GM12878 (cell line): ENCODE measurements around the gene CACNA1A. TPM values are rescaled to one million over a fixed set of nuclear protein-coding genes. Genes with fewer than 3 reads are reported as not detected.

ENCODE experiments used
- ATAC-seq: fragments of 200-7000 bp; cut with Tn5 transposase; 3 replicates; pipeline ENCODE4 v1.9.1; 2020; ENCODE audit warnings: mild to moderate bottlenecking, moderate library complexity
- BruUV-seq: library from RNA; stranded (reverse); fragments of 400-500 nt; replicated peaks from 2 replicates; lab custom pipeline; 2021; lab: Mats Ljungman, UMichigan
- CTCF ChIA-PET: fragments of 300-600 bp; sonication (Branson Sonifier 250); formaldehyde crosslinking; extraction: SDS; loops from one replicate; lab custom pipeline; 2021; ENCODE audit warnings: inconsistent platforms; lab: Yijun Ruan, JAX
- POLR2A ChIA-PET: fragments of 350-600 bp; formaldehyde crosslinking; extraction: SDS; loops from one replicate; lab custom pipeline; 2021; ENCODE audit warnings: inconsistent platforms; lab: Charles Lee
- RAD21 ChIA-PET: fragments of 300-600 bp; sonication (Branson Sonifier 250); formaldehyde crosslinking; loops from one replicate; lab custom pipeline; 2023; ENCODE audit warnings: antibody characterized with exemption; ENCODE audit not compliant: unreplicated experiment; lab: Charles Lee
- SMC1A ChIA-PET: fragments of 300-600 bp; sonication (Branson Sonifier 250); formaldehyde crosslinking; loops from one replicate; lab custom pipeline; 2023; ENCODE audit not compliant: unreplicated experiment, uncharacterized antibody; lab: Charles Lee
- DNase-seq: peaks from one replicate; pipeline ENCODE4 v3.0.0-alpha.2; 2011; ENCODE audit warnings: low read depth, low spot score
- FAIRE-seq: peaks from 3 replicates; lab custom pipeline; 2011; peaks lifted over from hg19 to GRCh38; lab: Jason Lieb, UNC
- H2AFZ ChIP-seq: 2 replicates; pipeline ENCODE4 v1.6.0; 2011; ENCODE audit warnings: low read depth, low read length, control low read depth; ENCODE audit not compliant: control insufficient read depth
- H3K27ac ChIP-seq: 2 replicates; pipeline ENCODE4 v1.5.1; 2011; ENCODE audit warnings: control low read depth; ENCODE audit not compliant: control insufficient read depth, insufficient read depth
- H3K27me3 ChIP-seq, 2 experiments: replicated peaks in 1 of 2; 2 replicates each; pipeline versions ENCODE4 v1.6.0 to v1.6.1; 2011; ENCODE audit warnings: low read length in 1 of 2; ENCODE audit not compliant: control insufficient read depth in 2 of 2, insufficient read depth in 2 of 2
- H3K36me3 ChIP-seq, 2 experiments: 2 replicates each; pipeline ENCODE4 v1.5.1; 2011; ENCODE audit warnings: low read length in 1 of 2; ENCODE audit not compliant: control insufficient read depth in 2 of 2, insufficient read depth in 2 of 2
- H3K4me1 ChIP-seq: 2 replicates; pipeline ENCODE4 v1.6.1; 2011; ENCODE audit warnings: mild to moderate bottlenecking, low read length, moderate library complexity, mixed read lengths; ENCODE audit not compliant: control insufficient read depth, insufficient read depth
- H3K4me2 ChIP-seq: 2 replicates; pipeline ENCODE4 v1.6.0; 2011; ENCODE audit warnings: control low read depth; ENCODE audit not compliant: control insufficient read depth, insufficient read depth
- H3K4me3 ChIP-seq: fragments of 200-600 bp; sonication (generic); 2 replicates; pipeline ENCODE4 v1.5.1; 2016
- H3K79me2 ChIP-seq: 2 replicates; pipeline ENCODE4 v1.6.0; 2011; ENCODE audit warnings: low read length; ENCODE audit not compliant: control insufficient read depth, insufficient read depth
- H3K9ac ChIP-seq: 2 replicates; pipeline ENCODE4 v1.8.0; 2011; ENCODE audit warnings: low read length, control low read depth, mixed read lengths; ENCODE audit not compliant: control insufficient read depth, insufficient read depth
- H3K9me3 ChIP-seq: replicated peaks from 3 replicates; pipeline ENCODE4 v1.5.1; 2011; ENCODE audit warnings: mild to moderate bottlenecking, low read length; ENCODE audit not compliant: control insufficient read depth, insufficient read depth
- H4K20me1 ChIP-seq: 2 replicates; pipeline ENCODE4 v1.6.0; 2011; ENCODE audit not compliant: control insufficient read depth, insufficient read depth
- ASH2L ChIP-seq: fragments of 300-600, 200-600 bp; sonication (generic); IDR thresholded peaks from 2 replicates; pipeline ENCODE4 v1.6.1; 2017; ENCODE audit warnings: low read depth, mild to moderate bottlenecking, borderline replicate concordance
- BHLHE40 ChIP-seq, 2 experiments: fragments of 450-650 bp in 1 of 2; IDR thresholded peaks; 2 replicates each; pipeline ENCODE4 v1.6.1; 2011 to 2017; ENCODE audit warnings: low read depth in 2 of 2, borderline replicate concordance in 1 of 2, improper control_type of control experiment in 1 of 2, low read length in 1 of 2, mild to moderate bottlenecking in 1 of 2
- BRCA1 ChIP-seq: IDR thresholded peaks from 2 replicates; pipeline ENCODE4 v1.6.1; 2011; ENCODE audit warnings: low read depth, low read length, improper control_type of control experiment
- CEBPZ ChIP-seq: fragments of 150-350 bp; IDR thresholded peaks from 2 replicates; pipeline ENCODE4 v1.6.1; 2016; ENCODE audit warnings: low read depth, low read length
- CREM ChIP-seq: IDR thresholded peaks from 2 replicates; pipeline ENCODE4 v1.6.1; 2014; ENCODE audit warnings: antibody characterized with exemption, low read depth
- FOS ChIP-seq: IDR thresholded peaks from 3 replicates; pipeline ENCODE4 v1.6.1; 2011; ENCODE audit warnings: borderline replicate concordance; ENCODE audit not compliant: insufficient read length; ENCODE audit errors: extremely low read depth
- GABPA ChIP-seq: IDR thresholded peaks from 2 replicates; pipeline ENCODE4 v1.6.1; 2014; ENCODE audit warnings: antibody characterized with exemption, low read depth, mild to moderate bottlenecking, inconsistent platforms
- IRF4 ChIP-seq: IDR thresholded peaks from 2 replicates; pipeline ENCODE4 v1.6.1; 2011; ENCODE audit warnings: low read depth, low read length
- JUNB ChIP-seq: IDR thresholded peaks from 2 replicates; pipeline ENCODE4 v1.6.1; 2016; ENCODE audit warnings: antibody characterized with exemption, mild to moderate bottlenecking
- MXI1 ChIP-seq: fragments of 150-350 bp; IDR thresholded peaks from 2 replicates; pipeline ENCODE4 v1.6.1; 2011; ENCODE audit warnings: low read depth, mild to moderate bottlenecking, inconsistent platforms, low read length, improper control_type of control experiment
- RAD21 ChIP-seq: IDR thresholded peaks from 2 replicates; pipeline ENCODE4 v1.6.1; 2011; ENCODE audit warnings: mild to moderate bottlenecking, low read depth, low read length, moderate library complexity; ENCODE audit not compliant: insufficient read depth
- SUZ12 ChIP-seq: fragments of 200-600 bp; sonication (generic); IDR thresholded peaks from one replicate; pipeline ENCODE4 v1.6.1; 2018; ENCODE audit warnings: antibody characterized with exemption, mild to moderate bottlenecking; ENCODE audit not compliant: unreplicated experiment
- ZNF384 ChIP-seq: IDR thresholded peaks from 2 replicates; pipeline ENCODE4 v1.6.1; 2012; ENCODE audit warnings: low read depth, mild to moderate bottlenecking, low read length, improper control_type of control experiment, borderline replicate concordance
- WGBS: methylation state at CpG from one replicate; pipeline ENCODE4 v1.1.6; 2016; ENCODE audit warnings: low lambda C conversion rate; ENCODE audit not compliant: insufficient replicate concordance, insufficient coverage; ENCODE audit errors: missing lambda C conversion rate; 5-methylcytosine and 5-hydroxymethylcytosine counted together
- in situ Hi-C: fragments of 300-500 bp; cut with MboI; formaldehyde crosslinking; loops from 9 replicates; pipeline ENCODE4 v1.14.3; 2018; ENCODE audit warnings: mixed read lengths
- intact Hi-C: fragments of 100-400 bp; cut with micrococcal nuclease; formaldehyde crosslinking; loops from one replicate; pipeline ENCODE4 v1.14.2; 2022; ENCODE audit not compliant: unreplicated experiment
- polyA plus RNA-seq, 11 experiments: library from polyadenylated mRNA; depleted of rRNA in 4 of 11; unstranded in 6 of 11; stranded (reverse) in 5 of 11; fragments of >200 nt; fragmentation: Nextera tagmentation in 4 of 11; fragmentation: Illumina TruSeq in 1 of 11; extraction: Ambion mirVana in 4 of 11; extraction: Trizol in 1 of 11; gene quantifications; 1 replicate in 1 of 11; 2 replicates in 10 of 11; pipeline versions ENCODE4 v1.2.1 to v1.2.3, GENCODE V29; 2011 to 2016; ENCODE audit warnings: inconsistent platforms in 2 of 11, missing spikeins in 2 of 11, low read depth in 1 of 11
- total RNA-seq, 4 experiments: library from RNA; depleted of rRNA in 3 of 4; stranded (reverse); fragments of >200 nt in 3 of 4; fragmentation: Illumina TruSeq in 1 of 4; extraction: Trizol in 1 of 4; gene quantifications; 2 replicates each; pipeline versions ENCODE4 v1.2.1 to v1.2.3, GENCODE V29; 2013 to 2021
- TF ChIP-seq, protein P1 (sequence below): fragments of 450-650 bp; IDR thresholded peaks from 2 replicates; pipeline ENCODE4 v1.6.1; 2018; ENCODE audit warnings: borderline replicate concordance, mild to moderate bottlenecking; ENCODE audit not compliant: partially characterized antibody
- TF ChIP-seq, protein P2 (sequence below), 3 experiments: IDR thresholded peaks in 2 of 3; conservative IDR thresholded peaks in 1 of 3; 2 replicates each; pipeline ENCODE4 v1.5.1; 2011; ENCODE audit warnings: low read depth in 3 of 3, low read length in 3 of 3, mild to moderate bottlenecking in 3 of 3, control low read depth in 2 of 3, moderate library complexity in 2 of 3, inconsistent platforms in 1 of 3, mixed read lengths in 1 of 3; ENCODE audit not compliant: control insufficient read depth in 2 of 3, insufficient read depth in 1 of 3; ENCODE audit errors: extremely low read depth in 1 of 3

CACNA1A gene
- total and polyA plus RNA-seq, 10 of the 15 experiments (the other 5 are each of a cell fraction or from before 2014, with no cell fraction given) = 1.1 to 4.4 (median 2.5) TPM

- TF ChIP-seq CEBPZ (no peak), BRCA1 (no peak)
- TF ChIP-seq, all 136 proteins: peak for 0
These were observed 106.0 kb downstream of the CACNA1A start (continued) for GRCh38 chr19:13400296-13400695.

GRCh38 chr19:13399746-13400145 is 106.5 kb downstream of the CACNA1A start:
- Histone ChIP-seq H2AFZ (no peak overlapping the region), H3K9me3 (no peaks in the 10 kb centered on the region), H3K9ac (no peak overlapping the region), H4K20me1 (no peaks in the 10 kb centered on the region), H3K79me2 (no peaks in the 10 kb centered on the region), H3K4me1 (no peaks in the 10 kb centered on the region), H3K27ac (no peak overlapping the region), H3K36me3 (no peaks in the 10 kb centered on the region), H3K4me2 (no peak overlapping the region), H3K4me3 (no peak overlapping the region), H3K27me3 (no peaks in the 10 kb centered on the region)
- ATAC-seq (no peak), FAIRE-seq (no peak), DNase-seq (no peak)
- no TSS peak for BruUV-seq
- WGBS = 19% methylated on average over 5 of the region's 5 CpGs
- in situ Hi-C loops = no loop called here
- intact Hi-C loops = no loop called here
- RAD21 ChIA-PET = no interaction called here
- CTCF ChIA-PET = no interaction called here
- POLR2A ChIA-PET = no interaction called here
- SMC1A ChIA-PET = no interaction called here
- TF ChIP-seq, protein P1, sequence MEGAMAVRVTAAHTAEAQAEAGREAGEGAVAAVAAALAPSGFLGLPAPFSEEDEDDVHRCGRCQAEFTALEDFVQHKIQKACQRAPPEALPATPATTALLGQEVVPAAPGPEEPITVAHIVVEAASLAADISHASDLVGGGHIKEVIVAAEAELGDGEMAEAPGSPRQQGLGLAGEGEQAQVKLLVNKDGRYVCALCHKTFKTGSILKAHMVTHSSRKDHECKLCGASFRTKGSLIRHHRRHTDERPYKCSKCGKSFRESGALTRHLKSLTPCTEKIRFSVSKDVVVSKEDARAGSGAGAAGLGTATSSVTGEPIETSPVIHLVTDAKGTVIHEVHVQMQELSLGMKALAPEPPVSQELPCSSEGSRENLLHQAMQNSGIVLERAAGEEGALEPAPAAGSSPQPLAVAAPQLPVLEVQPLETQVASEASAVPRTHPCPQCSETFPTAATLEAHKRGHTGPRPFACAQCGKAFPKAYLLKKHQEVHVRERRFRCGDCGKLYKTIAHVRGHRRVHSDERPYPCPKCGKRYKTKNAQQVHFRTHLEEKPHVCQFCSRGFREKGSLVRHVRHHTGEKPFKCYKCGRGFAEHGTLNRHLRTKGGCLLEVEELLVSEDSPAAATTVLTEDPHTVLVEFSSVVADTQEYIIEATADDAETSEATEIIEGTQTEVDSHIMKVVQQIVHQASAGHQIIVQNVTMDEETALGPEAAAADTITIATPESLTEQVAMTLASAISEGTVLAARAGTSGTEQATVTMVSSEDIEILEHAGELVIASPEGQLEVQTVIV = no peak
- no peak for TF ChIP-seq RAD21
- TF ChIP-seq, protein P2, sequence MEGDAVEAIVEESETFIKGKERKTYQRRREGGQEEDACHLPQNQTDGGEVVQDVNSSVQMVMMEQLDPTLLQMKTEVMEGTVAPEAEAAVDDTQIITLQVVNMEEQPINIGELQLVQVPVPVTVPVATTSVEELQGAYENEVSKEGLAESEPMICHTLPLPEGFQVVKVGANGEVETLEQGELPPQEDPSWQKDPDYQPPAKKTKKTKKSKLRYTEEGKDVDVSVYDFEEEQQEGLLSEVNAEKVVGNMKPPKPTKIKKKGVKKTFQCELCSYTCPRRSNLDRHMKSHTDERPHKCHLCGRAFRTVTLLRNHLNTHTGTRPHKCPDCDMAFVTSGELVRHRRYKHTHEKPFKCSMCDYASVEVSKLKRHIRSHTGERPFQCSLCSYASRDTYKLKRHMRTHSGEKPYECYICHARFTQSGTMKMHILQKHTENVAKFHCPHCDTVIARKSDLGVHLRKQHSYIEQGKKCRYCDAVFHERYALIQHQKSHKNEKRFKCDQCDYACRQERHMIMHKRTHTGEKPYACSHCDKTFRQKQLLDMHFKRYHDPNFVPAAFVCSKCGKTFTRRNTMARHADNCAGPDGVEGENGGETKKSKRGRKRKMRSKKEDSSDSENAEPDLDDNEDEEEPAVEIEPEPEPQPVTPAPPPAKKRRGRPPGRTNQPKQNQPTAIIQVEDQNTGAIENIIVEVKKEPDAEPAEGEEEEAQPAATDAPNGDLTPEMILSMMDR (IDR thresholded peaks at IDR 0.05 in 2 of 3, conservative IDR thresholded peaks at IDR 0.05 in 1 of 3; ENCODE audit: control insufficient read depth in 2 of 3, extremely low read depth in 1 of 3, insufficient read depth in 1 of 3, low read depth in 3 of 3, low read length in 3 of 3) = no peak
- no peak for TF ChIP-seq FOS
- no peak for TF ChIP-seq SUZ12
- no peak for TF ChIP-seq IRF4
- TF ChIP-seq MXI1 = no peak
- no peak for TF ChIP-seq BHLHE40 (IDR thresholded peaks at IDR 0.05; ENCODE audit: borderline replicate concordance in 1 of 2, low read depth in 2 of 2, low read length in 1 of 2)
- no peak for TF ChIP-seq CREM
- TF ChIP-seq ASH2L = no peak
- TF ChIP-seq JUNB = no peak
- TF ChIP-seq ZNF384 = no peak
- TF ChIP-seq GABPA = no peak
